ENCODE results near the gene RAB37.

Gene RAB37

DNA sequence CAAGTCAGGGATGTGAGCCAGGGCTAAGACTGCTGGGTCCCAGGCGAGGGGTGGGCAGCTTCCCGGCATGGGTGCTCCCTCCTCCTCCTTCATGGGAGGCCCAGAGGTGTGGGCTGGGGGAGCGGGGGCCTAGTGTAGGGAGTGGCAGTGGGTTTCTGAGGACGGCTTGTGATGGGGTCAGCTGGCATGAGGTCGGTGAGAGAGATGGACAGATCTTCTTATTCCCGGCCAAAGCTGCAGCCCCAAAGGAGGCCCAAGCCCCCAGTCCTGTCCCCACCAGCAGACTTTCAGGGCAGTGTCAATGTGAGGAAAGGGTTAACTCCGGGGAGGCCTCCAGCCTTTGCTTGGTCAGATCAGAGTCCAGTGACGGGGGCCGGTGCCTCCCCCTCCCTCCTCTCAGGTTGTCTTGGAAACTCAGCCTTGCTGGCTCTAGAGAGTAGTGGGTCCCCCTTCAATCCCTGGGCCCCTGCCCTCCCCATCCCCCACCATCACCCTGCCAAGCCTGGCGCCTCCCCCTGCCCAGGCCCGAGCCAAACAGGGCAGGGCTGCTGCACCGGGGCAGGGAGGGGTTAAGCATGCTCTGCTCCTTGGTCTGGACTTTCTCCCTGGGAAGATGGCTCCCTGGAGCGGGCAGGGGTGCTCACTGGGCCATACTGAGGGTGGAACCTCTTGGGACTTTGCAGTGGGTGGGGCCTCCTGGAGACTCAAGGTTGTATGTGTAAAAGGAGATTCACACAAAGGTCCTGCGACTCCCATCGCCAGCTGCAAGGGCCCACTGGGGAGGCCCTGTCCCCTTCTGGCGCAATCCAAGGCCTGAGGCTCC is 26.7 kb downstream of the RAB37 start:
- CTCF ChIA-PET = interaction anchor here (0.7 to 1.5 kb wide), 3 partner anchors 106 to 630 kb away, joined by 3 to 6 read pairs (median 4); no protein-coding TSS in a partner anchor
- Histone ChIP-seq H3K4me1 (ENCODE audit: control insufficient read depth, insufficient read depth, low read length) (peaks cover 1% of the 10 kb centered on the region; the same call in 1 of the 2 replicates), H3K4me3 (ENCODE audit: low read depth, low read length) (no peak overlapping the region), H3K36me3 (ENCODE audit: control insufficient read depth in 2 of 2, insufficient read depth in 1 of 2, low read length in 2 of 2) (peaks cover 3 to 20% of the 10 kb centered on the region in 2 experiments; a peak in 2 of 3 replicates), H3K27ac (ENCODE audit: extremely low read depth, low read depth, low read length) (no peak overlapping the region), H3K9me3 (ENCODE audit: control insufficient read depth, insufficient read depth, low read depth, low read length) (no peaks in the 10 kb centered on the region)
- POLR2A ChIA-PET = interaction anchor here (1.4 to 1.9 kb wide), 2 partner anchors 14 to 109 kb away, joined by 4 to 8 read pairs; partner anchors contain the start of gene FDXR
- TF ChIP-seq ZNF248 (tag by site-specific recombination; IDR thresholded peaks at IDR 0.05) = no peak
- TF ChIP-seq KLF8 (tag by site-specific recombination; IDR thresholded peaks at IDR 0.05) = no peak
- TF ChIP-seq ZNF785 (tag by site-specific recombination; IDR thresholded peaks at IDR 0.05) = no peak
- TF ChIP-seq ZNF791 (tag by site-specific recombination; IDR thresholded peaks at IDR 0.05) = no peak
- TF ChIP-seq REPIN1 (tag by site-specific recombination; IDR thresholded peaks at IDR 0.05; ENCODE audit: low read depth) = no peak
- no peak for TF ChIP-seq MZF1 (tag by site-specific recombination; IDR thresholded peaks at IDR 0.05; ENCODE audit: borderline replicate concordance)

DNA sequence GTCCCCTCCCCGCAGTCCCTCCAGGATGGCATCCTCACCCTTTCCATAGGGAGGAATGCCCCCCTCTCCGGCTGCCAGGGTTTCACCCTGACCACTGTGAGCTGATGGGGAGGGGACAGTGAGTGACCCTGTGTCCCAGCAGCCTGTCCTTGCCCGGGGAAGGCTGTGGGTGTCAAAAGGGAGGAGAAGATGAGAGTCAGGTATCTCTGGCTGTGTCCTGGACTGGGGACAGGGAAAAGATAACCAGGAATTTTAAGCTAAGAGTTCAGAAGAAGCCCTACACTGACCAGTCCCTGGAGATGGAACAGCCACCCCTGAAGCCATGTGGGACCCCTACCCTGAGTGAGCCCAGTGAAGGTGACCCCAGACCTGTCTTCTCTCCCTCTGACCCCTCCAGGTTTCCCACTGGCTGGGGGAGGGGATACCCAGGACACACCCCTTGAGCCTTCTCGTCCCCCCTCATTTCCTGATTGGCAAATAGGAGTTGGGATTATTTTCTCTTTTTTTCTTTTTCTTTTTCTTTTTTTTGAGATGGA is 27.8 kb downstream of the RAB37 start:
- Histone ChIP-seq H3K27ac (ENCODE audit: extremely low read depth, low read depth, low read length) (no peak overlapping the region), H3K36me3 (ENCODE audit: control insufficient read depth in 2 of 2, insufficient read depth in 1 of 2, low read length in 2 of 2) (peaks cover 3 to 30% of the 10 kb centered on the region in 2 experiments; a peak in 2 of 3 replicates), H3K4me3 (ENCODE audit: low read depth, low read length) (no peak overlapping the region), H3K4me1 (ENCODE audit: control insufficient read depth, insufficient read depth, low read length) (no peaks in the 10 kb centered on the region), H3K9me3 (ENCODE audit: control insufficient read depth, insufficient read depth, low read depth, low read length) (no peaks in the 10 kb centered on the region)
- ChIA-PET CTCF (interaction anchor here (0.7 to 1.3 kb wide), 4 partner anchors 17 to 629 kb away, joined by 3 to 6 read pairs (median 4); no protein-coding TSS in a partner anchor), POLR2A (interaction anchor here (1.4 kb wide), 1 partner anchor 108 kb away, joined by 4 read pairs; the partner anchor contains the start of gene FDXR)
- TF ChIP-seq ZNF133 (tag by site-specific recombination; IDR thresholded peaks at IDR 0.05) (no peak), ZNF707 (tag by site-specific recombination; IDR thresholded peaks at IDR 0.05) (no peak), ZNF768 (tag by site-specific recombination; IDR thresholded peaks at IDR 0.05) (no peak), OSR2 (tag by site-specific recombination; IDR thresholded peaks at IDR 0.05) (no peak), ZNF114 (tag by site-specific recombination; IDR thresholded peaks at IDR 0.05) (no peak), ZNF391 (tag by site-specific recombination; IDR thresholded peaks at IDR 0.05; ENCODE audit: borderline replicate concordance, low read depth) (no peak), ZNF184 (tag by site-specific recombination; IDR thresholded peaks at IDR 0.05) (no peak), ZBTB48 (tag by site-specific recombination; IDR thresholded peaks at IDR 0.05) (no peak), BCL11B (tag by site-specific recombination; IDR thresholded peaks at IDR 0.05; ENCODE audit: low read depth) (no peak), ZNF621 (tag by site-specific recombination; IDR thresholded peaks at IDR 0.05) (no peak), ZFP69B (tag by site-specific recombination; IDR thresholded peaks at IDR 0.05) (no peak), ZNF677 (tag by site-specific recombination; IDR thresholded peaks at IDR 0.05) (no peak), ZNF146 (tag by site-specific recombination; IDR thresholded peaks at IDR 0.05) (no peak), ZNF354C (tag by site-specific recombination; IDR thresholded peaks at IDR 0.05; ENCODE audit: borderline replicate concordance, low read depth) (no peak)
- TF ChIP-seq, protein P1, sequence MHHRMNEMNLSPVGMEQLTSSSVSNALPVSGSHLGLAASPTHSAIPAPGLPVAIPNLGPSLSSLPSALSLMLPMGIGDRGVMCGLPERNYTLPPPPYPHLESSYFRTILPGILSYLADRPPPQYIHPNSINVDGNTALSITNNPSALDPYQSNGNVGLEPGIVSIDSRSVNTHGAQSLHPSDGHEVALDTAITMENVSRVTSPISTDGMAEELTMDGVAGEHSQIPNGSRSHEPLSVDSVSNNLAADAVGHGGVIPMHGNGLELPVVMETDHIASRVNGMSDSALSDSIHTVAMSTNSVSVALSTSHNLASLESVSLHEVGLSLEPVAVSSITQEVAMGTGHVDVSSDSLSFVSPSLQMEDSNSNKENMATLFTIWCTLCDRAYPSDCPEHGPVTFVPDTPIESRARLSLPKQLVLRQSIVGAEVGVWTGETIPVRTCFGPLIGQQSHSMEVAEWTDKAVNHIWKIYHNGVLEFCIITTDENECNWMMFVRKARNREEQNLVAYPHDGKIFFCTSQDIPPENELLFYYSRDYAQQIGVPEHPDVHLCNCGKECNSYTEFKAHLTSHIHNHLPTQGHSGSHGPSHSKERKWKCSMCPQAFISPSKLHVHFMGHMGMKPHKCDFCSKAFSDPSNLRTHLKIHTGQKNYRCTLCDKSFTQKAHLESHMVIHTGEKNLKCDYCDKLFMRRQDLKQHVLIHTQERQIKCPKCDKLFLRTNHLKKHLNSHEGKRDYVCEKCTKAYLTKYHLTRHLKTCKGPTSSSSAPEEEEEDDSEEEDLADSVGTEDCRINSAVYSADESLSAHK (tag by site-specific recombination; IDR thresholded peaks at IDR 0.05) = no peak
- TF ChIP-seq, protein P2, sequence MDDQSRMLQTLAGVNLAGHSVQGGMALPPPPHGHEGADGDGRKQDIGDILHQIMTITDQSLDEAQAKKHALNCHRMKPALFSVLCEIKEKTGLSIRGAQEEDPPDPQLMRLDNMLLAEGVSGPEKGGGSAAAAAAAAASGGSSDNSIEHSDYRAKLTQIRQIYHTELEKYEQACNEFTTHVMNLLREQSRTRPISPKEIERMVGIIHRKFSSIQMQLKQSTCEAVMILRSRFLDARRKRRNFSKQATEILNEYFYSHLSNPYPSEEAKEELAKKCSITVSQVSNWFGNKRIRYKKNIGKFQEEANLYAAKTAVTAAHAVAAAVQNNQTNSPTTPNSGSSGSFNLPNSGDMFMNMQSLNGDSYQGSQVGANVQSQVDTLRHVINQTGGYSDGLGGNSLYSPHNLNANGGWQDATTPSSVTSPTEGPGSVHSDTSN (CRISPR knock-in tag; IDR thresholded peaks at IDR 0.05) = no peak
- TF ChIP-seq, protein P3, sequence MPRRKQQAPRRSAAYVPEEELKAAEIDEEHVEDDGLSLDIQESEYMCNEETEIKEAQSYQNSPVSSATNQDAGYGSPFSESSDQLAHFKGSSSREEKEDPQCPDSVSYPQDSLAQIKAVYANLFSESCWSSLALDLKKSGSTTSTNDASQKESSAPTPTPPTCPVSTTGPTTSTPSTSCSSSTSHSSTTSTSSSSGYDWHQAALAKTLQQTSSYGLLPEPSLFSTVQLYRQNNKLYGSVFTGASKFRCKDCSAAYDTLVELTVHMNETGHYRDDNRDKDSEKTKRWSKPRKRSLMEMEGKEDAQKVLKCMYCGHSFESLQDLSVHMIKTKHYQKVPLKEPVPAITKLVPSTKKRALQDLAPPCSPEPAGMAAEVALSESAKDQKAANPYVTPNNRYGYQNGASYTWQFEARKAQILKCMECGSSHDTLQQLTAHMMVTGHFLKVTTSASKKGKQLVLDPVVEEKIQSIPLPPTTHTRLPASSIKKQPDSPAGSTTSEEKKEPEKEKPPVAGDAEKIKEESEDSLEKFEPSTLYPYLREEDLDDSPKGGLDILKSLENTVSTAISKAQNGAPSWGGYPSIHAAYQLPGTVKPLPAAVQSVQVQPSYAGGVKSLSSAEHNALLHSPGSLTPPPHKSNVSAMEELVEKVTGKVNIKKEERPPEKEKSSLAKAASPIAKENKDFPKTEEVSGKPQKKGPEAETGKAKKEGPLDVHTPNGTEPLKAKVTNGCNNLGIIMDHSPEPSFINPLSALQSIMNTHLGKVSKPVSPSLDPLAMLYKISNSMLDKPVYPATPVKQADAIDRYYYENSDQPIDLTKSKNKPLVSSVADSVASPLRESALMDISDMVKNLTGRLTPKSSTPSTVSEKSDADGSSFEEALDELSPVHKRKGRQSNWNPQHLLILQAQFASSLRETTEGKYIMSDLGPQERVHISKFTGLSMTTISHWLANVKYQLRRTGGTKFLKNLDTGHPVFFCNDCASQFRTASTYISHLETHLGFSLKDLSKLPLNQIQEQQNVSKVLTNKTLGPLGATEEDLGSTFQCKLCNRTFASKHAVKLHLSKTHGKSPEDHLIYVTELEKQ (tag by site-specific recombination; IDR thresholded peaks at IDR 0.05; ENCODE audit: borderline replicate concordance) = no peak
- TF ChIP-seq, protein P4, sequence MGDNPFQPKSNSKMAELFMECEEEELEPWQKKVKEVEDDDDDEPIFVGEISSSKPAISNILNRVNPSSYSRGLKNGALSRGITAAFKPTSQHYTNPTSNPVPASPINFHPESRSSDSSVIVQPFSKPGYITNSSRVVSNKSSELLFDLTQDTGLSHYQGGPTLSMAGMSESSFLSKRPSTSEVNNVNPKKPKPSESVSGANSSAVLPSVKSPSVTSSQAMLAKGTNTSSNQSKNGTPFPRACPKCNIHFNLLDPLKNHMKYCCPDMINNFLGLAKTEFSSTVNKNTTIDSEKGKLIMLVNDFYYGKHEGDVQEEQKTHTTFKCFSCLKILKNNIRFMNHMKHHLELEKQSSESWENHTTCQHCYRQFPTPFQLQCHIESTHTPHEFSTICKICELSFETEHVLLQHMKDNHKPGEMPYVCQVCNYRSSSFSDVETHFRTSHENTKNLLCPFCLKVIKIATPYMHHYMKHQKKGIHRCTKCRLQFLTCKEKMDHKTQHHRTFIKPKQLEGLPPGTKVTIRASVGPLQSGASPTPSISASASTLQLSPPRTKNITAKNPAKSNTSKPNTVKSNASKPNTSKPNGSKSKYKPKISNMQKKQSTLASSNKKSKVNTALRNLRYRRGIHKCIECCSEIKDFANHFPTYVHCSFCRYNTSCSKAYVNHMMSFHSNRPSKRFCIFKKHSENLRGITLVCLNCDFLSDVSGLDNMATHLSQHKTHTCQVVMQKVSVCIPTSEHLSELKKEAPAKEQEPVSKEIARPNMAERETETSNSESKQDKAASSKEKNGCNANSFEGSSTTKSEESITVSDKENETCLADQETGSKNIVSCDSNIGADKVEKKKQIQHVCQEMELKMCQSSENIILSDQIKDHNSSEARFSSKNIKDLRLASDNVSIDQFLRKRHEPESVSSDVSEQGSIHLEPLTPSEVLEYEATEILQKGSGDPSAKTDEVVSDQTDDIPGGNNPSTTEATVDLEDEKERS (tag by site-specific recombination; IDR thresholded peaks at IDR 0.05) = no peak

Data from HEK293 (cell line).